ENCODE data around the gene TCEAL3. TPM values are rescaled to one million over a fixed set of nuclear protein-coding genes. Genes with fewer than 3 reads are reported as not detected.
A peak's percentile ranks its signal among the peaks of the same experiment; 100 is the strongest.
"Not testable (repeated sequence)": the region's sequence is repeated elsewhere in the genome, so short reads cannot be mapped to it uniquely, and the experiment has no call there.

The TCEAL3 gene
- total RNA-seq, 1 donor from 2014 or later: 3.7 TPM

GRCh38 chrX:103635436-103635835, 27.7 kb downstream of the TCEAL3 start:
- FAIRE-seq: no peak
- no peaks in the 10 kb centered on the region for H3K27me3 ChIP-seq (ENCODE audit: control insufficient read depth, insufficient read depth, low read length)
- no peak overlapping the region for H3K4me3 ChIP-seq (ENCODE audit: low read depth, low read length)
- no peaks in the 10 kb centered on the region for H3K36me3 ChIP-seq (ENCODE audit: control insufficient read depth, insufficient read depth, low read length)
- DNase-seq (ENCODE audit: low read depth): peak; percentile 45
- TF ChIP-seq CTCF (IDR thresholded peaks at IDR 0.05; ENCODE audit: insufficient read depth, low read length, severe bottlenecking): no peak

GRCh38 chrX:103637604-103638338, 30.0 kb downstream of the TCEAL3 start:
- FAIRE-seq (no peak), DNase-seq (ENCODE audit: low read depth) (peak; percentile 79)
- Histone ChIP-seq H3K36me3 (ENCODE audit: control insufficient read depth, insufficient read depth, low read length) (no peaks in the 10 kb centered on the region), H3K27me3 (ENCODE audit: control insufficient read depth, insufficient read depth, low read length) (no peaks in the 10 kb centered on the region), H3K4me3 (ENCODE audit: low read depth, low read length) (no peak overlapping the region)
- TF ChIP-seq CTCF (IDR thresholded peaks at IDR 0.05; ENCODE audit: insufficient read depth, low read length, severe bottlenecking): no peak

GRCh38 chrX:103638479-103639346, 30.9 kb downstream of the TCEAL3 start:
- H3K4me3 ChIP-seq (ENCODE audit: low read depth, low read length); H3K36me3 ChIP-seq (ENCODE audit: control insufficient read depth, insufficient read depth, low read length); H3K27me3 ChIP-seq (ENCODE audit: control insufficient read depth, insufficient read depth, low read length); DNase-seq (ENCODE audit: low read depth): not testable (repeated sequence)
- peak; percentile 99 for FAIRE-seq

GRCh38 chrX:103640401-103641155, 32.8 kb downstream of the TCEAL3 start:
- DNase-seq (ENCODE audit: low read depth) (peak; percentile 40), FAIRE-seq (no peak)
- no peak for TF ChIP-seq CTCF (IDR thresholded peaks at IDR 0.05; ENCODE audit: insufficient read depth, low read length, severe bottlenecking)

GRCh38 chrX:103644125-103644524, 36.4 kb downstream of the TCEAL3 start:
- H3K36me3 ChIP-seq (ENCODE audit: control insufficient read depth, insufficient read depth, low read length): no peaks in the 10 kb centered on the region
- TF ChIP-seq CTCF (IDR thresholded peaks at IDR 0.05; ENCODE audit: insufficient read depth, low read length, severe bottlenecking): no peak
- no peaks in the 10 kb centered on the region for H3K27me3 ChIP-seq (ENCODE audit: control insufficient read depth, insufficient read depth, low read length)
- no peak overlapping the region for H3K4me3 ChIP-seq (ENCODE audit: low read depth, low read length)
- DNase-seq (ENCODE audit: low read depth) (no peak), FAIRE-seq (no peak)

More at GRCh38 chrX:103640401-103641155, 32.8 kb downstream of the TCEAL3 start:
- Histone ChIP-seq H3K27me3 (ENCODE audit: control insufficient read depth, insufficient read depth, low read length) (no peaks in the 10 kb centered on the region), H3K36me3 (ENCODE audit: control insufficient read depth, insufficient read depth, low read length) (no peaks in the 10 kb centered on the region), H3K4me3 (ENCODE audit: low read depth, low read length) (no peak overlapping the region)

- TF ChIP-seq CTCF (IDR thresholded peaks at IDR 0.05; ENCODE audit: insufficient read depth, low read length, severe bottlenecking): no peak
- H3K36me3 ChIP-seq (ENCODE audit: control insufficient read depth, insufficient read depth, low read length): no peaks in the 10 kb centered on the region
- no peak for FAIRE-seq
- no peak overlapping the region for H3K4me3 ChIP-seq (ENCODE audit: low read depth, low read length)
- DNase-seq (ENCODE audit: low read depth): no peak
- H3K27me3 ChIP-seq (ENCODE audit: control insufficient read depth, insufficient read depth, low read length): no peaks in the 10 kb centered on the region
Observed at GRCh38 chrX:103647630-103648029, 39.9 kb downstream of the TCEAL3 start.
